SKM-1 treated with dmso at 0.1 percent for 144 hours (cell line): ENCODE data around the gene TMEM86B.

ENCODE experiments used
- DNase-seq: peaks from one replicate; lab custom pipeline; 2025; ENCODE audit not compliant: unreplicated experiment; lab: John Stamatoyannopoulos, UW

The TMEM86B gene

GRCh38 chr19:55179606-55180484 lies 48.7 kb downstream of the TMEM86B start, which contains the start of gene SYT5:
SYT5 (minus strand) TSS chr19:55180289; CDS start chr19:55179041, 1,248 bp downstream.
- no peak for DNase-seq

- DNase-seq, result peak; percentile 29
These were observed 49.6 kb downstream of the TMEM86B start for GRCh38 chr19:55178781-55179599.
